DOHH2 (cell line): ENCODE results near the gene DNAJC11.
A peak's percentile ranks its signal among the peaks of the same experiment; 100 is the strongest.

ENCODE experiments used
- H3F3A ChIP-seq: fragments of 200-600 bp; sonication (generic), shearing (Covaris generic); 2 replicates; pipeline ENCODE4 v1.6.0; 2016; ENCODE audit warnings: antibody characterized with exemption, mild to moderate bottlenecking; ENCODE audit not compliant: control insufficient read depth, insufficient read depth
- H3K27ac ChIP-seq: fragments of 200-600 bp; sonication (generic); 2 replicates; pipeline ENCODE4 v1.5.1; 2014; ENCODE audit warnings: low read depth, mild to moderate bottlenecking, low read length, moderate library complexity
- H3K27me3 ChIP-seq: fragments of 200-600 bp; sonication (generic); 2 replicates; pipeline ENCODE4 v1.6.1; 2014; ENCODE audit warnings: mild to moderate bottlenecking, low read length, mixed read lengths; ENCODE audit not compliant: control insufficient read depth
- H3K36me3 ChIP-seq: fragments of 200-600 bp; sonication (generic); 2 replicates; pipeline ENCODE4 v1.6.1; 2014; ENCODE audit warnings: mild to moderate bottlenecking, low read length, moderate library complexity, mixed read lengths; ENCODE audit not compliant: control insufficient read depth
- H3K4me1 ChIP-seq: fragments of 200-600 bp; sonication (generic); 2 replicates; pipeline ENCODE4 v1.6.1; 2014; ENCODE audit warnings: mild to moderate bottlenecking, low read length, mixed read lengths; ENCODE audit not compliant: control insufficient read depth
- H3K4me2 ChIP-seq: fragments of 200-600 bp; sonication (generic); 2 replicates; pipeline ENCODE4 v1.6.0; 2014; ENCODE audit warnings: mild to moderate bottlenecking, low read length, moderate library complexity
- H3K4me3 ChIP-seq: fragments of 200-600 bp; sonication (generic); 2 replicates; pipeline ENCODE4 v1.5.1; 2014; ENCODE audit warnings: mild to moderate bottlenecking, low read length, mixed read lengths
- H3K79me2 ChIP-seq: fragments of 200-600 bp; sonication (generic); 2 replicates; pipeline ENCODE4 v1.6.1; 2014; ENCODE audit warnings: mild to moderate bottlenecking, low read length, mixed read lengths; ENCODE audit not compliant: control insufficient read depth
- H3K9me2 ChIP-seq: fragments of 200-600 bp; sonication (generic); replicated peaks from 2 replicates; pipeline ENCODE4 v1.6.1; 2014; ENCODE audit warnings: mild to moderate bottlenecking, low read length, mixed read lengths; ENCODE audit not compliant: control insufficient read depth
- H3K9me3 ChIP-seq: fragments of 200-600 bp; sonication (generic); 2 replicates; pipeline ENCODE4 v1.6.1; 2014; ENCODE audit warnings: antibody characterized with exemption, low read length, mixed read lengths; ENCODE audit not compliant: control insufficient read depth, insufficient read depth
- H4K20me1 ChIP-seq: fragments of 200-600 bp; sonication (generic); 2 replicates; pipeline ENCODE4 v1.6.0; 2014; ENCODE audit warnings: low read depth, mild to moderate bottlenecking, antibody characterized with exemption, low read length, moderate library complexity; ENCODE audit not compliant: control insufficient read depth, insufficient read depth
- EZH2phosphoT487 ChIP-seq: fragments of 200-600 bp; sonication (generic); IDR thresholded peaks from 2 replicates; pipeline ENCODE4 v1.6.1; 2017; ENCODE audit warnings: borderline replicate concordance, mild to moderate bottlenecking, antibody characterized with exemption, low read length, moderate library complexity, mixed read lengths
- TF ChIP-seq, protein P1 (sequence below): fragments of 200-600 bp; sonication (generic); IDR thresholded peaks from one replicate; pipeline ENCODE4 v1.5.1; 2014; ENCODE audit warnings: antibody characterized with exemption, mild to moderate bottlenecking, low read depth, low read length; ENCODE audit not compliant: poor library complexity, severe bottlenecking

Gene DNAJC11

GRCh38 chr1:6603238-6603914 is 98.2 kb downstream of the DNAJC11 start:
- Histone ChIP-seq H3K79me2 (peaks cover 25% of the 10 kb centered on the region), H3K36me3 (no peaks in the 10 kb centered on the region; the same call in 1 of the 2 replicates), H3K27ac (no peak overlapping the region), H3K4me2 (peak overlapping the region; percentile 93), H3K27me3 (peaks cover 43% of the 10 kb centered on the region), H3K9me2 (no peaks in the 10 kb centered on the region), H4K20me1 (peaks cover 10% of the 10 kb centered on the region; the same call in 1 of the 2 replicates), H3K4me1 (peaks cover 45% of the 10 kb centered on the region), H3K9me3 (no peaks in the 10 kb centered on the region), H3F3A (peaks cover 10% of the 10 kb centered on the region), H3K4me3 (peak overlapping the region; percentile 80)
- TF ChIP-seq EZH2phosphoT487 = peak; percentile 92; the same call in 1 of the 2 replicates
- TF ChIP-seq, protein P1, sequence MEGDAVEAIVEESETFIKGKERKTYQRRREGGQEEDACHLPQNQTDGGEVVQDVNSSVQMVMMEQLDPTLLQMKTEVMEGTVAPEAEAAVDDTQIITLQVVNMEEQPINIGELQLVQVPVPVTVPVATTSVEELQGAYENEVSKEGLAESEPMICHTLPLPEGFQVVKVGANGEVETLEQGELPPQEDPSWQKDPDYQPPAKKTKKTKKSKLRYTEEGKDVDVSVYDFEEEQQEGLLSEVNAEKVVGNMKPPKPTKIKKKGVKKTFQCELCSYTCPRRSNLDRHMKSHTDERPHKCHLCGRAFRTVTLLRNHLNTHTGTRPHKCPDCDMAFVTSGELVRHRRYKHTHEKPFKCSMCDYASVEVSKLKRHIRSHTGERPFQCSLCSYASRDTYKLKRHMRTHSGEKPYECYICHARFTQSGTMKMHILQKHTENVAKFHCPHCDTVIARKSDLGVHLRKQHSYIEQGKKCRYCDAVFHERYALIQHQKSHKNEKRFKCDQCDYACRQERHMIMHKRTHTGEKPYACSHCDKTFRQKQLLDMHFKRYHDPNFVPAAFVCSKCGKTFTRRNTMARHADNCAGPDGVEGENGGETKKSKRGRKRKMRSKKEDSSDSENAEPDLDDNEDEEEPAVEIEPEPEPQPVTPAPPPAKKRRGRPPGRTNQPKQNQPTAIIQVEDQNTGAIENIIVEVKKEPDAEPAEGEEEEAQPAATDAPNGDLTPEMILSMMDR = no peak

DNA sequence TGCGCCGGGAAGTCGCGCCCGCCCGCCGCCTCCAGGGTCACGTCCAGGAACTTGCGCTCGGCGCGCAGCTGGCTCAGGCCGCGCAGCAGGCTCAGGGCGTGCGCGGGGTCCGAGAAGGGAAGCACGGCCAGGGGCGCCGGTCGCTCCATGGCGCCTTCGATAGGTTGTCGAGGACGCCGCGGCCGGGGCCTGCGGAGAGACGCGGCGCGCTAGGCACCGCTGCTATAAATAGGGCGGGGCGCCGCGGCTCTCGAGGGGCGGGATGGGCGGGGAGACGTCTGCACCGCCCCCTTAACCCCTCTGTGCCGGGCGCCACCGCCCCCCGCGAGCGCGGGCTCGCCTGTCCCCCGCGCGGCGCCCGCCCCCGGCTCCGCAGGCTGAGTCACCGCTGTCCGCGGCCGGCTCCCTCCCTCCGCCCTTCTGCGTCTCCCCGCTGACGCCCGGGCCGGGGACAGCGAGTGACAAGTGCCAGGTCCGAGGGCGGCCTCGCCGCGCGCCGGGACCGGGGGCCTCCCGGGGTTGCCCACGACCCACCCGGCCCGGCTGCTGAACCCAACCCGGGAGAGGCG is 98.9 kb downstream of the DNAJC11 start, which contains the start of gene KLHL21:
TSS of gene KLHL21 (minus strand) at position 201 of the 569 bp plus-strand sequence. CDS start at position 149, 52 bp downstream.
- Histone ChIP-seq H3K9me3 (no peaks in the 10 kb centered on the region), H3K9me2 (no peaks in the 10 kb centered on the region), H3K4me2 (peak within 1 kb of the TSS; percentile 93), H3F3A (peaks cover 10% of the 10 kb centered on the region), H3K4me1 (peaks cover 45% of the 10 kb centered on the region), H3K79me2 (peaks cover 25% of the 10 kb centered on the region), H3K4me3 (peak within 1 kb of the TSS; percentile 80), H4K20me1 (peaks cover 10% of the 10 kb centered on the region; the same call in 1 of the 2 replicates), H3K36me3 (peaks cover 3% of the 10 kb centered on the region; the same call in 1 of the 2 replicates), H3K27ac (no peak within 1 kb of the TSS), H3K27me3 (peaks cover 43% of the 10 kb centered on the region)
- TF ChIP-seq, protein P1 = no peak
- TF ChIP-seq EZH2phosphoT487 = no peak

DNA sequence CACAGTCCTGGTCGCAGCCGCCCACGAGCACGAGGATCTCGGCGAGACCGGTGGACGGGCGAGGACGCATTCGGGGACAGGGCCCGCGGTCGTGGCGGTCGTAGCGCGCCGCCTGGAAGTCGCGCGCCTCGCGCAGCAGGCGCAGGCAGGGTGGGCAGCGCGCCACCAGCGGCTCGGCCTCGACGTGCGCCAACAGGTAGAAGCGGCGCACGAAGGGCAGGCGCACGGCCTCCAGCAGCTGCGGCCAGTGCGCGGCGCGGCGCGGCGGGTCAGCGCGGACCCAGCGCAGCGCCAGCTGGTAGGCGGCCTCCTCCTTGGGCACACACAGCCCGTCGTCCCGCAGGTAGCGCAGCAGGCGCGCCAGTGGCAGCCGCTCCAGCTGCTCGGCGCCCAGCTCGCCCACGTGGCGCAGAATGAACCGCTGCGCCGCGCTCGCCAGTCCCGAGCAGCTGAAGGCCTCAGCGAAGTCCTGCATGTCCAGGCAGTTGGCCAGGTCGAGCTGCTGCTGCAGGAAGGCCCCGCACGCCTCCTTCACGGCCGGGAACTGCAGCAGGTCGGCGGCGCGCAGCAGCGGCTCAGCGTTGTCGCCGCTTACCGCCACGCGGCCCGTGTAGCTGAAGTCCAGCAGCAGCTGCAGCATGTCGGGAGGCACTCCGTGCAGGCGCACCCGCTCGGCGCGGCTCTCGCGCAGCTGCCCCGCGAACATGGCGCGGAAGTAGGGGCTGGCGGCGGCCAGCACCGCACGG is 99.5 kb downstream of the DNAJC11 start:
- TF ChIP-seq, protein P1 = peak; percentile 24
- no peak for TF ChIP-seq EZH2phosphoT487
- peaks cover 45% of the 10 kb centered on the region for H3K4me1 ChIP-seq
- no peaks in the 10 kb centered on the region for H3K9me2 ChIP-seq
- H3K27ac ChIP-seq = no peak overlapping the region
- H3K27me3 ChIP-seq = peaks cover 43% of the 10 kb centered on the region
- peaks cover 10% of the 10 kb centered on the region for H3F3A ChIP-seq
- peaks cover 10% of the 10 kb centered on the region; the same call in 1 of the 2 replicates for H4K20me1 ChIP-seq
- peaks cover 25% of the 10 kb centered on the region for H3K79me2 ChIP-seq
- no peaks in the 10 kb centered on the region for H3K9me3 ChIP-seq
- peak overlapping the region; percentile 93 for H3K4me2 ChIP-seq
- H3K36me3 ChIP-seq = peaks cover 9% of the 10 kb centered on the region; the same call in 1 of the 2 replicates
- H3K4me3 ChIP-seq = peak overlapping the region; percentile 80
